AG04450 (cell line): Measurements from ENCODE around the gene FBXW5. TPM values are rescaled to one million over a fixed set of nuclear protein-coding genes. Genes with fewer than 3 reads are reported as not detected.

Experiments used
- CTCF ChIA-PET: fragments of 300-600, 350-600 bp; formaldehyde crosslinking; extraction: SDS; loops from one replicate; lab custom pipeline; 2022; ENCODE audit warnings: antibody characterized with exemption, inconsistent platforms; lab: Charles Lee
- POLR2A ChIA-PET: fragments of 350-600 bp; formaldehyde crosslinking; extraction: SDS; loops from one replicate; lab custom pipeline; 2021; ENCODE audit warnings: antibody characterized with exemption, inconsistent platforms; lab: Yijun Ruan, JAX
- DNase-seq: peaks from one replicate; pipeline ENCODE4 v3.0.0-alpha.2; 2011; ENCODE audit warnings: low read depth, low spot score
- H3K27ac ChIP-seq: one replicate; pipeline ENCODE4 v1.5.1; 2012; ENCODE audit warnings: low read depth, low read length, control low read depth
- H3K27me3 ChIP-seq: one replicate; pipeline ENCODE4 v1.6.0; 2012; ENCODE audit warnings: low read length; ENCODE audit not compliant: control insufficient read depth, insufficient read depth
- H3K4me3 ChIP-seq: 2 replicates; pipeline ENCODE4 v1.5.1; 2011; ENCODE audit warnings: mild to moderate bottlenecking, low read depth, low read length, control low read depth
- H3K9me3 ChIP-seq: 2 replicates; pipeline ENCODE4 v1.5.1; 2012; ENCODE audit warnings: low read length; ENCODE audit not compliant: control insufficient read depth, insufficient read depth
- CTCF ChIP-seq: IDR thresholded peaks from 2 replicates; pipeline ENCODE4 v1.5.1; 2011; ENCODE audit warnings: low read depth, low read length, control low read depth, inconsistent platforms
- polyA plus RNA-seq: library from polyadenylated mRNA; depleted of rRNA; stranded (reverse); fragments of >200 nt; gene quantifications from 2 replicates; pipeline ENCODE4 v1.2.3, GENCODE V29; 2011

FBXW5 gene
- polyA plus RNA-seq, 1 experiment = 31.2 TPM

- CTCF ChIA-PET = interaction anchor here (1.2 kb wide), 1 partner anchor 12 kb away, joined by 4 read pairs; no protein-coding TSS in a partner anchor
- POLR2A ChIA-PET = interaction anchor here (1.2 kb wide), 1 partner anchor 17 kb away, joined by 3 read pairs; the partner anchor contains the start of gene PTGDS
Measured at GRCh38 chr9:136960212-136960937, 15.8 kb upstream of the FBXW5 start.

GRCh38 chr9:136958898-136959850, 14.6 kb upstream of the FBXW5 start:
- Histone ChIP-seq H3K27ac (no peak overlapping the region), H3K27me3 (peaks cover 20% of the 10 kb centered on the region), H3K4me3 (no peak overlapping the region), H3K9me3 (no peaks in the 10 kb centered on the region; the same call in 1 of the 2 replicates)
- ChIA-PET CTCF (interaction anchor here (1.0 to 1.2 kb wide), 2 partner anchors 11 to 70 kb away, joined by 3 to 4 read pairs; no protein-coding TSS in a partner anchor), POLR2A (interaction anchor here (1.2 kb wide), 1 partner anchor 18 kb away, joined by 3 read pairs; the partner anchor contains the start of gene PTGDS)
- DNase-seq = no peak
- TF ChIP-seq CTCF = no peak

More at GRCh38 chr9:136960212-136960937, 15.8 kb upstream of the FBXW5 start:
- TF ChIP-seq CTCF = no peak
- H3K27me3 ChIP-seq = peaks cover 21% of the 10 kb centered on the region
- no peaks in the 10 kb centered on the region; the same call in 1 of the 2 replicates for H3K9me3 ChIP-seq
- no peak overlapping the region for H3K4me3 ChIP-seq
- H3K27ac ChIP-seq = no peak overlapping the region
- DNase-seq = no peak

GRCh38 chr9:136958473-136958872, 13.9 kb upstream of the FBXW5 start:
- H3K27ac ChIP-seq = no peak overlapping the region
- no peak for TF ChIP-seq CTCF
- peaks cover 20% of the 10 kb centered on the region for H3K27me3 ChIP-seq
- POLR2A ChIA-PET = interaction anchor here (0.6 kb wide), 1 partner anchor 115 kb away, joined by 3 read pairs; no protein-coding TSS in a partner anchor
- CTCF ChIA-PET = no interaction called here
- H3K9me3 ChIP-seq = no peaks in the 10 kb centered on the region; the same call in 1 of the 2 replicates
- no peak for DNase-seq
- H3K4me3 ChIP-seq = no peak overlapping the region

- DNase-seq = no peak
- no peaks in the 10 kb centered on the region; the same call in 1 of the 2 replicates for H3K9me3 ChIP-seq
- ChIA-PET CTCF (no interaction called here), POLR2A (interaction anchor here (0.6 kb wide), 1 partner anchor 114 kb away, joined by 3 read pairs; no protein-coding TSS in a partner anchor)
- H3K27ac ChIP-seq = no peak overlapping the region
- no peak for TF ChIP-seq CTCF
- no peak overlapping the region for H3K4me3 ChIP-seq
- H3K27me3 ChIP-seq = peaks cover 19% of the 10 kb centered on the region
Measured at GRCh38 chr9:136957901-136958300, 13.4 kb upstream of the FBXW5 start.
